Left ventricle myocardium inferior (tissue), 1 donor: ENCODE measurements around the gene FOXRED2. TPM values are rescaled to one million over a fixed set of nuclear protein-coding genes. Genes with fewer than 3 reads are reported as not detected.

ENCODE experiments used
- DNase-seq: peaks from one replicate; pipeline ENCODE4 v3.0.0-alpha.2; 2020
- H3K27ac ChIP-seq: fragments of 200-600 bp; replicated peaks from 2 replicates; pipeline ENCODE4 v1.8.0; 2021
- H3K27me3 ChIP-seq: fragments of 200-600 bp; 2 replicates; pipeline ENCODE4 v1.8.0; 2021; ENCODE audit warnings: low read depth
- H3K36me3 ChIP-seq: fragments of 200-600 bp; 2 replicates; pipeline ENCODE4 v1.8.0; 2021
- H3K4me1 ChIP-seq: fragments of 200-600 bp; 2 replicates; pipeline ENCODE4 v1.8.0; 2021
- H3K4me3 ChIP-seq: fragments of 200-600 bp; 2 replicates; pipeline ENCODE4 v1.8.0; 2021; ENCODE audit warnings: mild to moderate bottlenecking, moderate library complexity
- H3K9me3 ChIP-seq: fragments of 200-600 bp; replicated peaks from 2 replicates; pipeline ENCODE4 v1.8.0; 2021
- intact Hi-C: fragments of 100-400 bp; cut with micrococcal nuclease; formaldehyde crosslinking; loops from one replicate; pipeline ENCODE4 v1.11.0; 2022
- total RNA-seq: library from RNA; stranded (reverse); fragmentation: NEBNext Ultra II Directional; extraction: Animal tissue kit (Norgen Biotek cat#: 25700); gene quantifications from one replicate; pipeline ENCODE4 v1.2.1, GENCODE V29; 2021
- TF ChIP-seq, protein P1 (sequence below): fragments of 200-600 bp; IDR thresholded peaks from 2 replicates; pipeline ENCODE4 v1.8.0; 2021; ENCODE audit warnings: antibody characterized with exemption, mild to moderate bottlenecking, borderline replicate concordance
- donor health status: DM: no; HTN: yes; CAD: no; lungs with severe emphysema.

FOXRED2 gene
- total RNA-seq, 1 donor from 2014 or later: 9.8 TPM

DNA sequence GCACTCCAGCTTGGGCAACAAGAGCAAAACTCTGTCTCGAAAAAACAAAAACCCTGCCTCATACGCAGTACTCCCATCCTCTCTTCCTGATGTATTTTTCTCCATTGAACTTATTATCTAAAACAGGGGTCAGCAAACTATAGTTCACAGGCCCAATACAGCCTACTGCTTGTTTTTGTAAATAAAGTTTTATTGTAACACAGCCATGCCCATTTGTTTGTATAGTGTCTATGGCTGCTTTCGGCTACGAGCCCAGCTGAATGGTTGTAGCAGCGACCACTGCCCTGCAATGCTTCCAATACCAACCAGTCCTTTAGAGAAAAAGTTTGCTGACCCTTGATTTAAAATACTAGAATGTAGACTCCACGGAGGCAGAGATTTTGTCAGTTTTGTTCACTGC is 31.5 kb downstream of the FOXRED2 start:
- TF ChIP-seq, protein P1, sequence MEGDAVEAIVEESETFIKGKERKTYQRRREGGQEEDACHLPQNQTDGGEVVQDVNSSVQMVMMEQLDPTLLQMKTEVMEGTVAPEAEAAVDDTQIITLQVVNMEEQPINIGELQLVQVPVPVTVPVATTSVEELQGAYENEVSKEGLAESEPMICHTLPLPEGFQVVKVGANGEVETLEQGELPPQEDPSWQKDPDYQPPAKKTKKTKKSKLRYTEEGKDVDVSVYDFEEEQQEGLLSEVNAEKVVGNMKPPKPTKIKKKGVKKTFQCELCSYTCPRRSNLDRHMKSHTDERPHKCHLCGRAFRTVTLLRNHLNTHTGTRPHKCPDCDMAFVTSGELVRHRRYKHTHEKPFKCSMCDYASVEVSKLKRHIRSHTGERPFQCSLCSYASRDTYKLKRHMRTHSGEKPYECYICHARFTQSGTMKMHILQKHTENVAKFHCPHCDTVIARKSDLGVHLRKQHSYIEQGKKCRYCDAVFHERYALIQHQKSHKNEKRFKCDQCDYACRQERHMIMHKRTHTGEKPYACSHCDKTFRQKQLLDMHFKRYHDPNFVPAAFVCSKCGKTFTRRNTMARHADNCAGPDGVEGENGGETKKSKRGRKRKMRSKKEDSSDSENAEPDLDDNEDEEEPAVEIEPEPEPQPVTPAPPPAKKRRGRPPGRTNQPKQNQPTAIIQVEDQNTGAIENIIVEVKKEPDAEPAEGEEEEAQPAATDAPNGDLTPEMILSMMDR: no peak
- peak overlapping the region; percentile 65 for H3K27ac ChIP-seq
- peaks cover 27% of the 10 kb centered on the region for H3K4me1 ChIP-seq

DNA sequence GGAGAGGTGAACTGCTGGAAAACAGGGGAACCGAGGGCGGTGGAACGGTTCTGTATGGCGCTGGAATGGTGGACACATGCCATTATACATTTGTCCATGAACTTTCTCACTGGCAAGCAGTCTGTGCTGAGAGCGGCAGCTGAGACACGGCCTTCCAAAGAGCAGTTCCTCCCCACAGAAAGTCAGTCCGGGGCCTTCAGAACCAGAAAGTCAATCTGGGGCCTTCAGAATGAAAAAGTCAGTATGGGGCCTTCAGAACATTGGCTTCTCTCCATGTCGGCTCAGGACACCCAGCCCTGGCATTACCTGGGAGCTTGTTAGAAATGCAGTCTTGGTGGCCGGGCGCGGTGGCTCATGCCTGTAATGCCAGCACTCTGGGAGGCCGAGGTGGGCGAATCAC is 34.2 kb downstream of the FOXRED2 start:
- peaks cover 48% of the 10 kb centered on the region for H3K4me1 ChIP-seq
- intact Hi-C loops: loop anchor here (5.0 kb wide), 1 partner anchor 170 kb away; no protein-coding TSS in a partner anchor
- H3K27ac ChIP-seq: no peak overlapping the region

More for the DNA sequence above, 31.5 kb downstream of the FOXRED2 start:
- H3K9me3 ChIP-seq: no peaks in the 10 kb centered on the region
- no peak overlapping the region for H3K4me3 ChIP-seq
- intact Hi-C loops: no loop called here
- no peak for DNase-seq
- H3K27me3 ChIP-seq: no peaks in the 10 kb centered on the region
- H3K36me3 ChIP-seq: peaks cover 97% of the 10 kb centered on the region

DNA sequence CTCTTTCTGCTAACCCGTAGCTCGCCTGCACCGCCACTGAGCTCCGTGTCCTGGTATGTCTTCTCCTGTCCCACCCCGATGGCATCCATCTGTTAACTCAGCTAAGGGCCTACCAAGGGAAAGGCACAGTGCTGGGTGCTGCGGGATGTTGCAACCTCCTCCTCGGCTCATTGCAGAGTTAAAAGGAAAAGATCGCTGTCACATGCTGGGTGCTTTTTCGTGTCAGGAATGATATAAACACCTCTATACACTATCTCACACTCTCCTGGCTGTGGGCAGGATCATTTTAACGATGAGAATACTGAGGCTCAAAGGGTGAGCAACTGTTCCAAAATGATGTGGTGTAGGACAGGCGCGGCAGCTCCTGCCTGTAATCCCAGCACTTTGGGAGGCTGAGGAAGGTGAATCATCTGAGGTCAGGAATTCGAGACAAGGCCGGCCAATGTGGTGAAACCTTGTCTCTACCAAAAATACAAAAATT is 35.5 kb downstream of the FOXRED2 start:
- H3K27ac ChIP-seq: no peak overlapping the region
- peaks cover 58% of the 10 kb centered on the region for H3K36me3 ChIP-seq
- H3K4me3 ChIP-seq: no peak overlapping the region
- no peak for DNase-seq
- peaks cover 61% of the 10 kb centered on the region for H3K4me1 ChIP-seq
- TF ChIP-seq, protein P1: no peak
- intact Hi-C loops: loop anchor here (5.0 kb wide), 1 partner anchor 169 kb away; no protein-coding TSS in a partner anchor
- H3K27me3 ChIP-seq: no peaks in the 10 kb centered on the region
- H3K9me3 ChIP-seq: no peaks in the 10 kb centered on the region

More for the DNA sequence above, 34.2 kb downstream of the FOXRED2 start:
- no peak for DNase-seq
- peaks cover 71% of the 10 kb centered on the region for H3K36me3 ChIP-seq
- H3K9me3 ChIP-seq: no peaks in the 10 kb centered on the region
- H3K27me3 ChIP-seq: no peaks in the 10 kb centered on the region
- TF ChIP-seq, protein P1: no peak
- H3K4me3 ChIP-seq: no peak overlapping the region

DNA sequence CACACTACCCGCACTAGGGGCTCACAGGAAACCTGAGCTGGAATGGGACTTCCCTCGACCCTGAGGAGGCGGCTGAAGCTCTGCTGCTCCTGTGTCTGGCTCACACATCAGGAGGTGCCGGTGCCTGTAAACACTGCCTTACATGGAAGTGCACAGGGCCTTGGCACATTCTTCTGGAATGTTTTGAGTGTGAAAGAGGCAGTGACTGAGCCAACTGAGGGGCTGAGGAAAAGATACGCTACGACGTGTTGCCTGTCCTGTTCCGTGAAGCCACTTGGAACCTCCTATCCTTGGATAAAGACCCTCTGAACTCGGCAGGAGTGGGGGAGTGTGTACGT is 35.9 kb downstream of the FOXRED2 start:
- Histone ChIP-seq H3K4me1 (peaks cover 65% of the 10 kb centered on the region), H3K27ac (peak overlapping the region; percentile 92), H3K27me3 (no peaks in the 10 kb centered on the region), H3K9me3 (no peaks in the 10 kb centered on the region), H3K4me3 (no peak overlapping the region), H3K36me3 (peaks cover 54% of the 10 kb centered on the region)
- intact Hi-C loops: loop anchor here (5.0 kb wide), 1 partner anchor 169 kb away; no protein-coding TSS in a partner anchor
- TF ChIP-seq, protein P1: no peak
- no peak for DNase-seq

DNA sequence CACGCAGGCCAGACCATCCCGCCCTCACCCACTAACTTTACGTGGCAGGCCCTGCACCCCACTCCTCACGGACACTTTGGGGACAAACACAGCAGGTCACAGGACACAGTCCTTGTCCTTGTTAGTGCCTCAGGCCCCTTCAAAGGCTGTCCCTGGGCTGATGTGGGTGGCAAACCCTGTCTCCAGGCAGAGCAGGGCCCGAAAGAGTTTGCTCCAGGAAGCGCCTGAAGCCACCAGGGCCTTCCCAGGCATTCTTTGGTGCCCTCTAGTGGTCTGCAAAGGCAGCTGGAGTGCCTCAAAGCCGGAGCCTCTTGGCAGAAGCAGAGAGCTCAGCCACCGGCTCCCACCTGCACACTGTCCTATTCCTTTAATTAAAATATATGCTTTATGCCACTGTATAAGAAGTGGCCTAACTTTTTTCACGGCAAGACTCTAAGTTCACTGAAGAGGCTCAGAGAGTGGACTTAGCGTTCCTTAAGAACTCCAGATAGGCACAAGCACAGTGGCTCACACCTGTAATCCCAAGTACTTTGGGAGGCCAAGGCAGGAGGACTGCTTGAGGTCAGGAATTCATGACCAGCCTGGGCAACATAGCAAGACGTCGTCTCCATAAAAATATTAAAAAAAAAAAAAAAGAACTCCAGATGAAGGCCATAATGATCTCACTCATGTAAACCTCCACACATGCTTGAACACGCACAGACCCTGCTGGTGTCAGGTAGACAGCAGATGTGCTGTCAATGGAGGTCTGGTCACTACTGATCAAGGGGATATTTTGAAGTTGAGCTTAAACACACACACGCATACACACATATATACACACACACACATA is 36.5 kb downstream of the FOXRED2 start:
- H3K4me1 ChIP-seq: peaks cover 66% of the 10 kb centered on the region

More for the DNA sequence above, 36.5 kb downstream of the FOXRED2 start:
- TF ChIP-seq, protein P1: peak; percentile 99
- Histone ChIP-seq H3K27me3 (no peaks in the 10 kb centered on the region), H3K27ac (peak overlapping the region; percentile 92), H3K9me3 (no peaks in the 10 kb centered on the region), H3K4me3 (no peak overlapping the region), H3K36me3 (peaks cover 48% of the 10 kb centered on the region)
- DNase-seq: peak; percentile 78
- intact Hi-C loops: loop anchor here (5.0 kb wide), 1 partner anchor 168 kb away; no protein-coding TSS in a partner anchor
